ENCODE measurements around the gene CWC22.
"Not testable (repeated sequence)": the region's sequence is repeated elsewhere in the genome, so short reads cannot be mapped to it uniquely, and the experiment has no call there.

The CWC22 gene

GRCh38 chr2:180006781-180007579 lies at the start of gene CWC22:
Gene CWC22 (minus strand): TSS chr2:180007297. CDS start chr2:179993341, 13,956 bp downstream.
- peak; percentile 73 to 93 for DNase-seq

DNA sequence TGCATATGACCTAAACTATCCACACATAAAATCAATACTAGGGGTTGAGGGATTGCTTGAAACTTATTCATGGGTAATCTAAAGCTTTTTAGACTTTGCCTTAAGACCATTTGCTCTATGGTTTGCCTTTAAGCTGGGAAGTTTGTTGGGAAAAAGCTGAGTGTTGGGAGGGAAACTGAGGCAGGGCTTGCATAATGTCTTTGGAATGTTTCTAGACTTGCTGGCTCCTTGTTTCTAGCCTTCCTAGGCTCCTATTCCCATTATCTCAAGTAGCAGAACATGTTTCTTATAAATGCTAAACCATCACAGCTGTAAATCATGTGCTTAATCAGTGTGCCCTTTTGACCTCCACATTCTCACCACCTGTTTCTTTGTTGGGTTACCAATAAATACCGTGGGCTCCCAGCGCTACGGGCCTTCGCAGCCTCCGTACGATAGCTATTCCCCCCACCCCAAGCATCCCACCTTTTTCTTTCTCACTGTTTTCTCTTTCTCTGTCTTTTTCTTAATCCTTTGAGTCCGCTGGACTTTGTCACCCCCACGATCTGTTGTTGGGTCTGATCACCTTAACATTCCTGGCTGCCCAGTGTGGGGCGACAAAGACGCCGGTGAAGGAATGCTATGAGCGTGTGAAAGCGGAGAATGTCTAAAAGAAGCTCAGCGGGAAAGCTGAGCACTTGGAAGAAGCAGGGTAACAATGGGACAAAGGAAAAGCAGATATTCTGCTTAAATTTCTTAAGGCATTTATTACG lies 49.4 kb upstream of the CWC22 start:
- no peak for DNase-seq

GRCh38 chr2:180054576-180054975 lies 47.5 kb upstream of the CWC22 start:
- DNase-seq, result not testable (repeated sequence)

- no peak for DNase-seq
These were observed 43.1 kb upstream of the CWC22 start for GRCh38 chr2:180050246-180050645.

DNA sequence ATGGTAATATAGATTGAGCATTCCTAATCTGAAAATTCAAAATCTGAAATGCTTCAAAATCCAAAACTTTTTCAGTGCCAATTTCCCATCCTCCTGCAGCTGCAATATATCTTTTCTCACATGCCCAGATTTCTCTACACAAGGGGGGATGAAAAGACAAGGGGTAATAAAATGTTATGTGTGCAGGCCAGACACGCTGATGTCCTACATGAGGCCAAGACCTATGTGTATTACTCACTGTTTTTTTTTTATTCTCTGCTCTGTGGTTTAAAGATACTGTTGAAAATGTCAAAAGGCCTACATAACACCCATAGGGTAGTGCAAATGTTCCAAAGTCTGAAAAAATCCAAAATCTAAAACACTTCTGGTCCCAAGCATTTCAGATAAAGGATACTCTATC lies 41.2 kb upstream of the CWC22 start:
- no peak for DNase-seq

DNA sequence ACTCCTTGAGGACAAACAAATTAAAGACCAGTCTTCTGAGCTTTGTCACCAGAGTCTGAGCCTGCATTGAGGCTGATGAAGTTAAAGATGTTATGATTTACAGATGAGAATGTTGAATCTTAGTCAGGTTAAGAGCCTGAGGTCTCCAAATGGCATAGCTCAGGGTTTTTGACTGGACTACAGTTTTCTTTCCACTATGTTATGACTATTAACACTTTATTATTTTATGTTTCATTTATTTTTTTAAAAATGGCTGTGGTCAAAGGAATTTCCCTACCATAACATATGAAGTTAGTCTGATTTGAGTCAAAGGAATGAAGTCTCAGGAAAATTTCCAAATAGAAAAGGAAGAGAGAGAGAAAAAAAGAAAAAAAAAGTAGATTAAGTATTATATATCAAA lies 39.7 kb upstream of the CWC22 start:
- DNase-seq, result no peak

- no peak for DNase-seq
These were observed 39.1 kb upstream of the CWC22 start for GRCh38 chr2:180046202-180046601.

DNA sequence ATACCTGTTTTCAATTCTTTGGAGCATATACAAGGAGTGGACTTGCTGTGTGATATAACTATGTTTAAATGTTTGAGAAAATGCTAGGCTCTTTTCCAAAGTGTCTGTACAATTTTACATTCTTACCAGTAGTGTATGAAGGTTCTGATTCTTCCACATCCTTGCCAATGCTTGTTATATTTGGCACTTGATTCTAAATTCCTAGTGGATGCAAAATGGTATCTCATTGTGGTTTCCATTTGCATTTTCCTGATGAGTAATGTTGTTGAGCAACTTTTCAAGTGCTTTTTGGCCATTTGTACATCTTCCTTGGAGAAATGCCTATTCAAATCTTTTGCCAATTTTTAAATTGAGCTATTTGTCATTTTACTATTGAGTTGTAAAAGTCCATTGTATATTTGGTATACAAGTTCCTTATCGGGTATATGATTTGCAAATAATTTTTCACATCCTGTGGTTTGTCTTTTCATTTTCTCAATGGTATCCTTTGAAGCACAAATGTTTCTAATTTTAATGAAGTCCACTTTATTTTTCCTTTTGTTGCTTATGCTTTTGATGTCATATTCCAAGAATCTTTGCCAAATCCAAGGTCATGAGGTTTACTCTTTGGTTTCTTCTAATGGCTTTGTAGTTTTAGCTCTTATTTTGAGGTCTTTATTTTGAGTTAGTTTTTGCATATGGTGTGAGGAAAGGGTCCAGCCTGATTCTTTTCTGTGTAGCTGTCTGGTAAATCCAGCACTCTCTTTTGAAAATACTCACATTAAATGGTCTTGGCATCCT lies 33.2 kb upstream of the CWC22 start:
- no peak for DNase-seq

- no peak for DNase-seq
These were observed 31.9 kb upstream of the CWC22 start for GRCh38 chr2:180038997-180039396.

GRCh38 chr2:180033993-180034894 lies 27.1 kb upstream of the CWC22 start:
- no peak for DNase-seq

DNA sequence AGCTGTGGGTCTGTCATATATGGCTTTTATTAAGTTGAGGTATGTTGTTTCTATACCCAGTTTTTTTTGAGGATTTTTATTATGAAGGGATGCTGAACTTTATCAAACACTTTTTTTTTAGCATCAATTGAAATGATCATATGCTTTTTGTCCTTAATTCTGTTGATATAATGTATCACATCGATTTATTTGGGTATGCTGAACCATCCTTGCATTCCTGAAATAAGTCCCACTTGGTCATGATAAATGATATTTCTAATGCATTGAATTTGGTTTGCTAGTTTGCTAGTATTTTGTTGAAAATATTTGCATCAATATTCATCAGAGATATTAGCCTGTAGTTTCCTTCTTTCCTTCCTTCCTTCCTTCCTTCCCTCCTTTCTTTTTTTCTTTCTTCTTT lies 22.5 kb upstream of the CWC22 start:
- no peak for DNase-seq

- no peak for DNase-seq
These were observed 14.8 kb upstream of the CWC22 start for GRCh38 chr2:180021850-180022249.

DNA sequence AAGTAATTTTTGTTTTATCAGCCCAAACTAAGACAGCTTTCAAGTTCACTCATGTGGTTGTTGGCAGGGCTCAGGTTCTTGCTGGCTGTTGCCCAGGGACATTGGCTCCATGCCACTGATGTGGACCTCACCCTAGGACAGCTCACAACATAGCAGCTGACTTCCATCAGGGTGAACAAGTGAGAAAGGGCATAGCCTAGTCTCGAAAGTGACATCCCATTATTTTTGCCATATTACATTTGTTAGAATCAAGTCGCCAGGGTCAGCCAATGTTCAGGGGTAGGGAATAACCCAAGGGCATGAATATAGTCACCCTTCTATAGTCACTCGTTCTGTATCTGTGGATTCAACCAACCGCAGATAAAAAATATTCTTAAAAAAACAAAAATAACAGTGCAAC lies 10.7 kb upstream of the CWC22 start:
- no peak for DNase-seq

DNA sequence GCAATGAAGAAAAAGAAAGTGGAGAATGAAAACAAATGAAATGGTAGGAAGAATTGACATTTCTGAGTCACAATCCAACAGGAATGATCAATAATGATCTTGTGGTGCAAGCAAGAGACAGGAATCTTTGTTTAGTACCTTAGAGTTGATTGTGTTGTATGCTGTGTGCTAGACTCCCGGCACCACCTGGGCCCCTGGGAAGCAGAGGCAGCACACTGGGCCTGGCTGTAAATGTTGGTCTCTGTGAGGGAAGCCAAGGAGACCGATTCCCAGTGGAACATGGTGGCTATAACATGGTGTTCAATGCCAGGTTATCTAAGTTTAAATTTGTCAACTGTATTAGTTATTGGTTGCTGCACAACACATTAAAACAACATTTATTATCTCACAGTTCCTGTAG lies 9.8 kb upstream of the CWC22 start:
- DNase-seq, result no peak

DNA sequence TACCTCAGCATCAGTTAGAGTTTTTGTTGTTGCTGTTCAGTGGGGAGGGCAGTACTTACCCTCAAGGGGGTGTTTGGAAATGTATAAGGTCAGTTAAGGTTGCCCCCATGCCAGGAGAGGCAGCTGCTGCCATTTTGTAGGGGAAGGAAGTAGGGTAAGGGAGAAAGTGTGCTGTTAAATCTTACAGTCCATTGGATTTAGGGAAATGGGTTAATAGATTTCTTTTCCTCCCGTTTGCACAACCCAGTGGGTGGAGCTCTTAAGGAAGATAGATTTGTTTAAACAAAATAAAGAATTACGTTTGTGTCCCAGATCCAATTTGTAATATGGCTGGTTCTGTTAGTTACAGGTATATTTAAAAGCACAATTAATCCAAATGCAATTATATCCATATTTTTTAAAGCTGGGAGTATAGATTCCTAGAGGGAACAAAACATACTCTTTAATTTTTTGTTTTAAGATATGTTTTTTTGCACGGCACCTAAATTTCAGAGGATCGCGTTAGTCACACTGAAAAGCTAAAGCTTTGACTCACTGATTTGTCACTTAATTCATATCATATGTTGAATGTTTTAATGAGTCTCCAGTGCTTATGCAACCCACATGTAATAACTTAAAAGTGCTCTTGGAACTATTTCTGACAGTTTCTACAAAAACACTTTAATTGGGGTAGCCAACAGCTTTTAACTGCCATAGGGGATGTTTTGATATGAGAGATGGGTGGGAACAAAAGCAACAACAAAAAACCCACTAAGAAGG lies 9.0 kb upstream of the CWC22 start:
- DNase-seq, result no peak

GRCh38 chr2:180012523-180012922 lies 5.4 kb upstream of the CWC22 start:
- DNase-seq, result no peak

DNA sequence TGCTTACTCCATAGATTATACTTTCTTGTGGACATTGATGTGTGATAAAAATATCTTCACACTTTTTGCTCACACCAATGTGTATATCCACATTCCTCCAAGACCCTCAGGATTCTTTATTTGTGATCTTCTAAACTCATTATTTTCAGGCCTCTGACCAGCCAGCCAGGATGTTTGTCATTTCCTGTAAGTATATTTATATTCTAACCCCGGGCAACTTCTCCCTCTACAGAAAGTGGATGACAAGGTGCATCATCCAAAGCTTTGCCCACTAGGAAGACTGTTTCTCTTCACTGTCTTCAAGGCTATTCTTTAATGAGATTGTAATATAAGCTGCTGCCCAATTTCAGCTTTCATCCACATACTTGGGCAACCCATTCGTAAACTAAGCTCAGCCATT lies 3.6 kb upstream of the CWC22 start:
- no peak for DNase-seq

GRCh38 chr2:180006231-180006630 lies 866 bp downstream of the CWC22 start:
- DNase-seq, result no peak

GRCh38 chr2:180005465-180005864 lies 1.6 kb downstream of the CWC22 start:
- not testable (repeated sequence) for DNase-seq

DNA sequence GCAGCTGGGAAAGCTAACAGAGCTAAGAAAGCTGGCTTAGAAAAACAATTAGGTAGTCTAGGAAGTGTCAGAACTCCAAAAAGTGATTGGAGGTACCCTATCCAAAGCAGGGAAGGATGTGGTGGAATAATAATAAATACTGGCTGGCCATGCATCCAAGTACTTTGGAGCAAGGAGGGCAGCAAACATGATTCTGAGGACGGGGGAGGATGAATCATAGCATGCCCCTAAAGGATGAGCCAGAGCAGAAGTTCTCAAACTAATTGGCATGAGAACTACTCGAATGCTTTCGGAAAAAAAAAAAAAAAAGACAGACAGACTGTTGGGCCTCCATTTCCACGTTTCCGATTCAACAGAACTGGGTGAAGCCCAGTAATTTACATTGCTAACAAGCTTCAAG lies 2.4 kb downstream of the CWC22 start:
- DNase-seq, result no peak

DNA sequence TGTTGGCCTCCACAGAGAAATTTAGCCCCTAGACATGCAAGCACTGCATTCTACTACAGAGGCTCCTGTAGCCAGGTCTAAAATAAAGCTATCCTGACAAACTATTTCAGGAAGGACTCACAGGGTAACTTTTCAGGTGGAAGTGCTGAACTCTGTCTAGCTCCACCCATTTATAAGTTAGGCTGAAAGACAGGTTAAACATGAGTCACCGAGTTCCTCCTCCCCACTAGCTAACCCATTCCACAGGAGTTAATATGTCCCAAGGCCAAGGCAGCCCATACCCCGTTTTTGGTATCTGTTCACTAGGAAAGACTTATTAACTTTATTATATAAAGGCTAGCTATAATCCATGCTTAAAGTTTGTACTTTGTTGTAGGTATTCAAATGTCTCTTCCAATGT lies 3.5 kb downstream of the CWC22 start:
- DNase-seq, result no peak

GRCh38 chr2:180003073-180003472 lies 4.0 kb downstream of the CWC22 start:
- DNase-seq, result no peak

Data from SW 1271 (cell line).